Effector memory CD4-positive, alpha-beta T cell (primary cell): Measurements from ENCODE around the gene ZMYND10.

Experiments used
- DNase-seq, 3 donors: peaks; one replicate each; pipeline ENCODE4 v3.0.0-alpha.2; 2020
- H3K27ac ChIP-seq: 2 replicates; pipeline ENCODE4 v1.7.0; 2013; ENCODE audit warnings: mild to moderate bottlenecking, low read length, moderate library complexity; ENCODE audit not compliant: insufficient read depth, poor library complexity, severe bottlenecking
- H3K27me3 ChIP-seq: replicated peaks from 2 replicates; pipeline ENCODE4 v1.7.0; 2013; ENCODE audit warnings: mild to moderate bottlenecking, low read length; ENCODE audit not compliant: insufficient read depth, control insufficient read depth, poor library complexity, severe bottlenecking
- H3K36me3 ChIP-seq: 2 replicates; pipeline ENCODE4 v1.7.0; 2013; ENCODE audit warnings: mild to moderate bottlenecking, low read length, moderate library complexity; ENCODE audit not compliant: control insufficient read depth, insufficient read depth
- H3K4me1 ChIP-seq: 2 replicates; pipeline ENCODE4 v1.7.0; 2013; ENCODE audit warnings: low read length, mild to moderate bottlenecking; ENCODE audit not compliant: control insufficient read depth, insufficient read depth, poor library complexity, severe bottlenecking
- H3K4me3 ChIP-seq: 2 replicates; pipeline ENCODE4 v1.7.0; 2013; ENCODE audit warnings: low read length, low read depth, mild to moderate bottlenecking; ENCODE audit not compliant: insufficient read depth, poor library complexity, severe bottlenecking
- H3K9me3 ChIP-seq: 2 replicates; pipeline ENCODE4 v1.7.0; 2013; ENCODE audit warnings: mild to moderate bottlenecking, low read length, moderate library complexity; ENCODE audit not compliant: control insufficient read depth

Gene ZMYND10

GRCh38 chr3:50382722-50383121, 37.2 kb upstream of the ZMYND10 start:
- Histone ChIP-seq H3K4me1 (no peaks in the 10 kb centered on the region), H3K9me3 (no peaks in the 10 kb centered on the region), H3K4me3 (no peak overlapping the region), H3K27me3 (no peaks in the 10 kb centered on the region), H3K36me3 (no peaks in the 10 kb centered on the region), H3K27ac (no peak overlapping the region)
- DNase-seq, result no peak

- H3K36me3 ChIP-seq, result no peaks in the 10 kb centered on the region
- H3K27ac ChIP-seq, result no peak overlapping the region
- no peaks in the 10 kb centered on the region for H3K9me3 ChIP-seq
- H3K27me3 ChIP-seq, result no peaks in the 10 kb centered on the region
- no peaks in the 10 kb centered on the region for H3K4me1 ChIP-seq
- DNase-seq, result no peak
- no peak overlapping the region for H3K4me3 ChIP-seq
Observed at GRCh38 chr3:50381383-50381782, 35.9 kb upstream of the ZMYND10 start.

- H3K27me3 ChIP-seq, result no peaks in the 10 kb centered on the region
- no peak overlapping the region for H3K4me3 ChIP-seq
- no peaks in the 10 kb centered on the region for H3K9me3 ChIP-seq
- DNase-seq, result no peak
- H3K27ac ChIP-seq, result no peak overlapping the region
- H3K36me3 ChIP-seq, result no peaks in the 10 kb centered on the region
- no peaks in the 10 kb centered on the region for H3K4me1 ChIP-seq
Observed at GRCh38 chr3:50380405-50381085, 35.0 kb upstream of the ZMYND10 start.

GRCh38 chr3:50378757-50379156, 33.2 kb upstream of the ZMYND10 start:
- Histone ChIP-seq H3K4me1 (no peaks in the 10 kb centered on the region), H3K27ac (no peak overlapping the region), H3K9me3 (no peaks in the 10 kb centered on the region), H3K27me3 (no peaks in the 10 kb centered on the region), H3K36me3 (no peaks in the 10 kb centered on the region), H3K4me3 (no peak overlapping the region)
- no peak for DNase-seq

- H3K9me3 ChIP-seq, result no peaks in the 10 kb centered on the region
- no peak for DNase-seq
- H3K36me3 ChIP-seq, result no peaks in the 10 kb centered on the region
- H3K27ac ChIP-seq, result no peak overlapping the region
- no peaks in the 10 kb centered on the region for H3K27me3 ChIP-seq
- no peak overlapping the region for H3K4me3 ChIP-seq
- H3K4me1 ChIP-seq, result no peaks in the 10 kb centered on the region
Observed at GRCh38 chr3:50378024-50378423, 32.5 kb upstream of the ZMYND10 start.

- DNase-seq, result no peak
- H3K4me1 ChIP-seq, result no peaks in the 10 kb centered on the region
- no peaks in the 10 kb centered on the region for H3K27me3 ChIP-seq
- H3K4me3 ChIP-seq, result no peak overlapping the region
- H3K9me3 ChIP-seq, result no peaks in the 10 kb centered on the region
- no peak overlapping the region for H3K27ac ChIP-seq
- H3K36me3 ChIP-seq, result no peaks in the 10 kb centered on the region
Observed at GRCh38 chr3:50375258-50375931, 29.9 kb upstream of the ZMYND10 start.

- Histone ChIP-seq H3K27me3 (no peaks in the 10 kb centered on the region), H3K4me1 (no peaks in the 10 kb centered on the region), H3K9me3 (no peaks in the 10 kb centered on the region), H3K4me3 (no peak overlapping the region), H3K27ac (no peak overlapping the region), H3K36me3 (no peaks in the 10 kb centered on the region)
- DNase-seq, result no peak
Observed at GRCh38 chr3:50374363-50375257, 29.1 kb upstream of the ZMYND10 start.

- DNase-seq, result no peak
- no peaks in the 10 kb centered on the region for H3K36me3 ChIP-seq
- H3K27me3 ChIP-seq, result no peaks in the 10 kb centered on the region
- H3K4me1 ChIP-seq, result no peaks in the 10 kb centered on the region
- H3K9me3 ChIP-seq, result no peaks in the 10 kb centered on the region
- H3K27ac ChIP-seq, result no peak overlapping the region
- no peak overlapping the region for H3K4me3 ChIP-seq
Observed at GRCh38 chr3:50373146-50374051, 27.9 kb upstream of the ZMYND10 start.

- Histone ChIP-seq H3K27me3 (no peaks in the 10 kb centered on the region), H3K9me3 (no peaks in the 10 kb centered on the region), H3K4me1 (no peaks in the 10 kb centered on the region), H3K36me3 (no peaks in the 10 kb centered on the region), H3K4me3 (no peak overlapping the region), H3K27ac (no peak overlapping the region)
- no peak for DNase-seq
Observed at GRCh38 chr3:50372349-50372748, 26.8 kb upstream of the ZMYND10 start.
